Dedifferentiated amniotic fluid mesenchymal stem cell (primary cell): Measurements from ENCODE around the gene ARRDC1.
"Not testable (repeated sequence)": the region's sequence is repeated elsewhere in the genome, so short reads cannot be mapped to it uniquely, and the experiment has no call there.

ENCODE experiments used
- DNase-seq: peaks from one replicate; pipeline ENCODE4 v3.0.0-alpha.2; 2016; ENCODE audit errors: extremely low spot score

The ARRDC1 gene, protein sequence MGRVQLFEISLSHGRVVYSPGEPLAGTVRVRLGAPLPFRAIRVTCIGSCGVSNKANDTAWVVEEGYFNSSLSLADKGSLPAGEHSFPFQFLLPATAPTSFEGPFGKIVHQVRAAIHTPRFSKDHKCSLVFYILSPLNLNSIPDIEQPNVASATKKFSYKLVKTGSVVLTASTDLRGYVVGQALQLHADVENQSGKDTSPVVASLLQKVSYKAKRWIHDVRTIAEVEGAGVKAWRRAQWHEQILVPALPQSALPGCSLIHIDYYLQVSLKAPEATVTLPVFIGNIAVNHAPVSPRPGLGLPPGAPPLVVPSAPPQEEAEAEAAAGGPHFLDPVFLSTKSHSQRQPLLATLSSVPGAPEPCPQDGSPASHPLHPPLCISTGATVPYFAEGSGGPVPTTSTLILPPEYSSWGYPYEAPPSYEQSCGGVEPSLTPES

GRCh38 chr9:137605121-137606004 lies at the start of gene ARRDC1:
ARRDC1 (plus strand) TSS chr9:137605686; CDS start chr9:137605718, 32 bp downstream.
- DNase-seq = peak; percentile 72

DNA sequence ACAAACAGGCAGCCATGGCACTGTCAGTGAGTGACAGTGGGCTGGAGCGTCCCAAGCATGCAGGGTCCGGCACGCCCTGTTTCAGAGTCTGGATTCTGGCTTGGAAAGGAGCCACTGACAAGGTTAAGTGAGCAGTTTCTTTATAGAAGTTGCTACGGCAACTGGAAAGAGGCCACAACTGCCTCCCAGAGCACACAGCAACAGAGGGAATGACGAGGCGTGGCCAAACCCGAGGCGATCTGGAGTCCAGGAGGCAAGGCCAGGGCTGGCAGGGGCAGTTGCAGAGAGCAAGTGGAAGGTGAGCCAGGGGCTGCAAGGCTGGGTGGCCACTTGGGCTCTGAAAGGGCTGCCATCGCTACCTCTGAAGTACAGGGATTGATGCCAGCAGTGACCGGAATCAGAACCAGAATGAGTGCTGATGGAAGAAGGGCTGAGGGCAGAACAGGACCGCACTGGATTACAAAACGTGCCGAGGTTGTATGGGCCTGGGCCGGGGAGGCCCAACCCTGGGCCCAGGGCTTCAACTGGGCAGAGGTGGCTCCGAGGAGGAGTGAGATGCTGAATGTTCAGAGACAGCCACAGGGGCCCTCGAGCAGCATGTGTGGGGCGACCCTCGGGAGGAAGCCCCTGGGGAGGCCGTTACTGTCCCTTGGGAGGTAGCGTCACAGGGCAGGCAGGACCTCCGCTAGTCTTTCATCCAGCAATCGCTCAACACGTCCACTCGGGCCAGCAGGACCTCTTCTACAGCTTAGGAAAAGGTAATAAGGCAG lies 49.2 kb upstream of the ARRDC1 start:
- no peak for DNase-seq

DNA sequence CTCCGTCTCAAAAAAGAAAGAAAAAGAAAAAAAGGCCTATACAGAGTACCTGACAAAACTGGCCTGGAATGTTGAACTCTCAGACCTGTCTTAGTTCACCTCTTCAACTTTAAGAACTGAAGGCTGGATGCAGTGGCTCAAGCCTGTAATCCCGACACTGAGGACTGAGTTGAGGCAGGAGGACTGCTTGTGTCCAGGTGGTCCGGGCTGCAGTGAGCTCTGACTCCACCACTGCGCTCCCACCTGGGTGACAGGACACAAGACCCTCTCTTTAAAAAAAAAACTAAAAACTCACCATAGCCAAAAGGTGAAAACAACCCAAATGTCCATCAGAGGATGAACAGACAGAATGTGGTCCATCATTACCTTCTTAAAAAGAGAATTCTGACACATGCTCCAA lies 47.4 kb upstream of the ARRDC1 start:
- DNase-seq = no peak

DNA sequence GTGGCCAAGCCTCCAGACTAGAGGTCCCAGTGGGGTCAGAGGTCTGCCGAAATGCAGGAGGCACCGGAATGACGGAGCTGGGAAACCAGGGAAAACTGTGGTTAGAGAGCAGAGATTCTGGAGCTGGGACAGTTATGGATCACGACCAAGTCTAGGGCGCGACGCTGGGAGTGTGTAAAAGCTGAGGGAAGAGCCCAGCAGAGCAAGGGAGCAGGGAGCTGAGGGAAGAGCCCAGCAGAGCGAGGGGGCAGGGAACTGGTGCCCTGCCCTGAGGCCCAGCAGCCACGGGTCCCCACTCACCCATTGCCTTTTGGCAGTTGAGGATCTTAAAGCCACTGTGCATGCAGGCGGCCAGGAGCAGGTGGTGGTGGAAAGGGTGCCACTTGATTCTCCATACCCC lies 41.4 kb upstream of the ARRDC1 start:
- DNase-seq = no peak

DNA sequence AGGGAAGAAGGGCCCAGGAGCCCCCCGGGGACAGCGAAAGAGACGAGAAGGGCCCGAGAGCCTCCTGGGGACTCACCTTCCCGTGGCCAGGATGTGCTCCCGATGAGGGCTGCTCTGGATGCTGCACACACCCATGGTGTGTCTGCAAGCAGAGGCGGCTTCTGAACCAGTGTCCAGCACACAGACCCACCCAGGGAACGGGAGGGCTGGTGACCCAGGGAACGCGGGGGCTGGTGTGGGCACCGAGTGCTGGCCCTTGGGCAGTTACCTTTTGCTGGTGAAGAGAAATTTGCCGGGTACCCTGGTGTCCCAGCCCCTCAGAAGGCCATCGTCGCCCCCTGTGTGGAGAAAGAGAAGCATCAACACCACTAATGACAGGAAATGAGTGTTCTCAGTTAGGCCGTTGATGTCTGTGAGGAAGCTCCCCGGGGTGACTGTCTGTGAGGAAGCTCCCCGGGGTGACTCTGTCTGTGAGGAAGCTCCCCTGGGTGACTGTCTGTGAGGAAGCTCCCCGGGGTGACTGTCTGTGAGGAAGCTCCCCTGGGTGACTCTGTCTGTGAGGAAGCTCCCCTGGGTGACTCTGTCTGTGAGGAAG lies 40.6 kb upstream of the ARRDC1 start:
- no peak for DNase-seq

GRCh38 chr9:137568445-137568844 lies 37.0 kb upstream of the ARRDC1 start:
- DNase-seq = not testable (repeated sequence)

DNA sequence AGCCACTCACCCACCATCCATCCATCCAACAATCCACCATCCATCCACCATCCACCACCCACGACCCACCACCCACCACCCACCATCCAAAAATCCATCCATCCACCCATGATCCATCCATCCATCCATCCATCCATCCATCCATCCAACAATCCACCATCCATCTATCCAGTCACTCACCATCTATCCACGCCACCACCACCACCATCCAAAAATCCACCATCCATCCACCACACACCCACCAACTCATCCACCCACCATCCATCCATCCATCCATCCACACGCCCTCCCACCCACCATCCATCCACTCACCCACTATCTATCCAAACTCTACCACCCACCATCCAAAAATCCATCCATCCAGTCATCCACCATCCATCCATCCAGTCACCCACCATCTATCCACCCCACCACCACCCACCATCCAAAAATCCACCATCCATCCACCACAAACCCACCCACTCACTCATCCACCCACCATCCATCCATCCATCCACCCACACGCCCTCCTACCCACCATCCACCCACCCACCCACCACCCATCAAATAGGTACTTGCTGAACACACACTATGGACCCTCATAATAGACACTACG lies 35.8 kb upstream of the ARRDC1 start:
- DNase-seq = no peak

DNA sequence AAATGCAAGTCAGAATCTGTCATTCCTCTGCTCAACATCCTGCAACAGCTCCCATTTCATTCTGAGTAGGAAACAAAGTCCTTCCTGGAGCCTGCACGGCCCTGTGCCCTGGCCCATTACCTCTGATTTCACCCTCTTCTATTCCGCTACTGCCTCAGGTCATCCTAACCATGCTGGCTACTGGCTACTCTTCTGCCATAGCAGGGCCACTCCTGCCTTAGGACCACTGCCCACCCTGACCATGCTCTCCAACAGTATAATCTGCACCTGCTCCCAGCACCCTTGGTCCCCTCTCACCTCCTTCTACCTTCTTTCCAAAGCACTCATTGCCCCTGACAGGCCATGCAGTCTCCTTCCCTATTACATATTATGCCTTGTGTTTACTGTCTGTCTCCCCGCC lies 34.9 kb upstream of the ARRDC1 start:
- DNase-seq = no peak

- no peak for DNase-seq
Measured at GRCh38 chr9:137574192-137574591, 31.3 kb upstream of the ARRDC1 start.

GRCh38 chr9:137575364-137575715 lies 30.1 kb upstream of the ARRDC1 start:
- no peak for DNase-seq

- DNase-seq = no peak
Measured at GRCh38 chr9:137575716-137576411, 29.6 kb upstream of the ARRDC1 start.

- DNase-seq = peak; percentile 90
Measured at GRCh38 chr9:137578518-137579258, 26.8 kb upstream of the ARRDC1 start, which contains the start of gene DPH7. DPH7 (minus strand) TSS chr9:137578925; CDS start chr9:137578777, 148 bp downstream.

DNA sequence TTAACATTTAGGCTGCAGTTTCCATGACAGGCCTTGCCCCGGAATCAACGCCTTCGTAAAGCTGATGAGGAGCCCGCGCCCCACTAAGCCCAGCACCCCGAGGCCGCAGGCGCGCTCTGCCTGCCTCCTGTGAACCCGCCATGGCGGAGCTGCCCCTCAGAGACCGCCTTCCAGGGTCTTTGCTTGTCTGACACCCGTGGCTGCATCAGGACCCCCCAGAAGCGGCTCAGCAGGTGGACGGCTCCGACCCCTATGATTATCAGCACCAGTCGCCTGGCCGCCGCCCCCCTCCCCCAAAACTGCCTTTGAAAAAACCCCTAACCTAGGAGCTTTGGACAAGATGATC lies 26.3 kb upstream of the ARRDC1 start:
- DNase-seq = no peak

GRCh38 chr9:137580209-137580953 lies 25.1 kb upstream of the ARRDC1 start:
- DNase-seq = no peak

GRCh38 chr9:137580954-137581322 lies 24.5 kb upstream of the ARRDC1 start:
- DNase-seq = no peak

DNA sequence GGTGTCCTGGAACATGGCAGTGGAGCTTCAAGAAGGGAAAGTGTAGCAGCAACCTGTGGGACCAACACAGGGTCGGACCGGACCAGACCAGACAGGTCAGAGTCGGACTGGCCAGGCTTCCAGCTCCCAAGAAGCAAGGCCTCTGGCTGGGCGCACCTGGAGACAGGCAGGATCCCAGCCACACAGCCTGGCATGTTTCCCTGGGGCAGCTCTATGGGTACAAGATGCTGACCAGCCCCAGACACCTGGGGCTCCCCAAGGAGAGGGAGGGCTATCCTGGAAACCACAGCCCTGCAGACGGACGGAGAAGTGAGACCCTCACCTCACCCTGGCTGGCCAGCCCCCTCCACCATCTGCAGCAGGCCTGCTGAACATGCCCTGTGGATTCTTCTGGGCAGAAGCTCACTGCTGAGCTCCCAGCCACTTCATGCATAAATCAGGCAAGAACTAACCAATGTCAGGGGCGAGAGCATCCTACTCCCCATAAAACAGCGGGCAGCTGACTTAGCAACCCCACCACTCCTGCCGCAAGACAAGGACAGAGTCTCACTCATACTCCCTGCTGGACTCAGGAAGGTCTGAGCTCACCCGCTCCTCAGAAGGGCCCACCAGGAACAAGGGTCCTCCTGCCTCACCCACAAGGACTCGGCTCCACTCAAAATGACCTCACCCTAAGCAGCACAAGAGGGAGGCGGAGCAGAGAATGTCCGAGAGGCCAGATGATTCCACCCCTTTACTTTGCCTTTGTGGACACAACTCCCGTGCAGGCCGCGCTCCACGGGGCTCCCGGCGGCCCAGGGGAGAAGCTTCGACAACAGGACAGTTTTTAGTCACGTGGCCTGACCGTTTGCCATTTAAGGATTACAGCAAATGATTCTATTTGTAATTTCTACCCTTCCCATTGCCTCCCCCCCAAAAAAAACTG lies 23.9 kb upstream of the ARRDC1 start:
- no peak for DNase-seq

GRCh38 chr9:137582286-137582860 lies 23.1 kb upstream of the ARRDC1 start:
- DNase-seq = no peak

GRCh38 chr9:137583347-137583746 lies 22.1 kb upstream of the ARRDC1 start:
- no peak for DNase-seq
